Osteoblast (primary cell): ENCODE results near the gene HSD11B2. TPM values are rescaled to one million over a fixed set of nuclear protein-coding genes. Genes with fewer than 3 reads are reported as not detected.
A peak's percentile ranks its signal among the peaks of the same experiment; 100 is the strongest.

ENCODE experiments used
- DNase-seq: peaks from one replicate; pipeline ENCODE4 v3.0.0; 2011; ENCODE audit warnings: low spot score, mixed read lengths; ENCODE audit not compliant: insufficient read length; ENCODE audit errors: missing footprints
- H2AFZ ChIP-seq: 2 replicates; pipeline ENCODE4 v1.6.0; 2011; ENCODE audit warnings: mild to moderate bottlenecking, low read length
- H3K27ac ChIP-seq: 2 replicates; pipeline ENCODE4 v1.5.1; 2011; ENCODE audit warnings: mild to moderate bottlenecking, low read depth, low read length, moderate library complexity
- H3K27me3 ChIP-seq: 2 replicates; pipeline ENCODE4 v1.6.0; 2012; ENCODE audit warnings: mild to moderate bottlenecking, control low read depth, inconsistent platforms, low read length, moderate library complexity; ENCODE audit not compliant: insufficient read depth
- H3K36me3 ChIP-seq: 2 replicates; pipeline ENCODE4 v1.5.1; 2011; ENCODE audit warnings: mild to moderate bottlenecking, low read length, control low read depth, moderate library complexity; ENCODE audit not compliant: insufficient read depth
- H3K4me1 ChIP-seq: 2 replicates; pipeline ENCODE4 v1.5.1; 2011; ENCODE audit warnings: mild to moderate bottlenecking, low read length, control low read depth, moderate library complexity; ENCODE audit not compliant: insufficient read depth
- H3K4me2 ChIP-seq: 2 replicates; pipeline ENCODE4 v1.6.0; 2011; ENCODE audit warnings: mild to moderate bottlenecking, low read length; ENCODE audit not compliant: insufficient read depth
- H3K4me3 ChIP-seq: fragments of 200-600 bp; sonication (generic); 3 replicates; pipeline ENCODE4 v1.5.1; 2012; ENCODE audit warnings: mild to moderate bottlenecking, low read length, inconsistent platforms; ENCODE audit not compliant: insufficient read depth
- H3K79me2 ChIP-seq: 2 replicates; pipeline ENCODE4 v1.6.0; 2012; ENCODE audit warnings: mild to moderate bottlenecking, low read length, control low read depth, inconsistent platforms; ENCODE audit not compliant: insufficient read depth
- H3K9me3 ChIP-seq: 2 replicates; pipeline ENCODE4 v1.5.1; 2011; ENCODE audit warnings: low read depth, low read length, control low read depth
- H4K20me1 ChIP-seq: 2 replicates; pipeline ENCODE4 v1.6.0; 2012; ENCODE audit warnings: mild to moderate bottlenecking, low read length, control low read depth; ENCODE audit not compliant: insufficient read depth
- total RNA-seq: library from RNA; depleted of rRNA; stranded (reverse); fragments of >200 nt; gene quantifications from 2 replicates; pipeline ENCODE4 v1.2.3, GENCODE V29; 2012
- TF ChIP-seq, protein P1 (sequence below): IDR thresholded peaks from 2 replicates; pipeline ENCODE4 v1.5.1; 2011; ENCODE audit warnings: mild to moderate bottlenecking, low read depth, low read length, moderate library complexity; ENCODE audit errors: extremely low read depth

Gene HSD11B2
- total RNA-seq, 1 donor = not detected

DNA sequence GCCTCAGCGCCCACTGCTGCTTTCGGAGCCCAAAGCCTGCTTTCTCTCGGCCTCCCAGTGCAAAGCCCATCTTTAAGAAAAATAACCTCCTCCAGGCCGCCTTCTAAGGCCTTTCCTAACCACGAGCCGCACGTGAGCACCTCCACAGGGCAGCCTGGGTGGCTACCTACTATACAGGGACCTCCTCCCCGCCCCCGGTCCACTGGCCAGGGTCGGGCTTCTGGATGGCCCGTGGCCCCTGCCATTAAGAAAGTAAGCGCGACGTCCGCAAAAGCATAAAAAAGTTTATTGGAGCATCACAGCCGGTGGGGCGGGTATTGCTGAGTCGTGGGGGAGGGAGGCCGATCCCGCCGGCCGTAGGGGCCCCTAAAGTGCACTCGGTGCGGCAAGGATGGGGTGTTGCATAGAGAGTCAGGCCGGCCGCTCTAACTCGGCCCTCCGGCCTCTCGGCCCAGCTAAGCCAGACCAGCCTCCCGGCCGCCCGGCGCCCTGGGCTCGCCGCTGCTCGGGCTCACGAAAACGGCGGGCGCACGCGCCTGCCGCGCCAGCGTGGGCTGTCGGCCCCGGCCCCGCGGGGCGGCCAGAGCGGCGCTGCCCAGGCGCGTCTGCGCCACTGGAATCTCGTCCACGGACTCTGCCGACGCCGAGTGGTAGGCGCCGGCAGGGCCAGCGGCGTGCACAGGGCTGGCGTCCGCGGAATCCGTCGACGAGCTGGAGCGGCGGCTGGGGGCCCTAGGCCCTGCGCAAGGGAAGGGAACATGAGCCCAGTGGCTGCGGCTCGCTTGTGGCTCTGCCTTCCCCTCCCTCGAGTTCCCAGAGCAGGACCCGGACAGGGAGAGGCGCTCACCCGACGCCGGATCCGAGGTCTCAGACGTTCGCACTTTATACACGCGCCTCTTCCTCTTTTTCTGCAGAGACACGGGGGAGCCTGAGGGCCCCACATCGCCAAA is 36.5 kb upstream of the HSD11B2 start:
- peak overlapping the region; percentile 64 for H3K4me2 ChIP-seq
- no peak overlapping the region for H3K27ac ChIP-seq

DNA sequence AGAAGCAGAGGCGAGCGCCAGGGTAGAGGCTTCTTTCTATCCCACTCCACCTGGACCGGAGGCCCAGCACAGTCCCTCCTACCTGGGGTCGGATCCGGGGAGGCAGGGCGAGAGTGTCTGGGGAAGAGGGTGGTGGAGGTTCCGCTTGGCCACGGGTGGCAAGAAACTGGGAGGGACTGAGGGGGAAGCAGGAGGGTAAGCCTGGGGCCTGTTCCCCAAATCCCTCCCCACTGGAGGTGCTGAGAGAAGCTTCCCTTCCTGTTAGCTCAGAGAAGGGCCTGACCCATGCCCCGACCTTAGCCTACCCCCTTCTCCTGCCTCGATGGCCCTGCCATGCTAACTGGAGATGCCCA is 35.8 kb upstream of the HSD11B2 start:
- Histone ChIP-seq H4K20me1 (peaks cover 4% of the 10 kb centered on the region), H3K27me3 (peaks cover 19% of the 10 kb centered on the region), H3K4me3 (no peak overlapping the region), H3K36me3 (no peaks in the 10 kb centered on the region), H3K9me3 (no peaks in the 10 kb centered on the region), H3K4me2 (no peak overlapping the region), H3K4me1 (peaks cover 19% of the 10 kb centered on the region), H3K79me2 (no peaks in the 10 kb centered on the region), H2AFZ (no peak overlapping the region), H3K27ac (no peak overlapping the region)
- DNase-seq = peak; percentile 68
- TF ChIP-seq, protein P1, sequence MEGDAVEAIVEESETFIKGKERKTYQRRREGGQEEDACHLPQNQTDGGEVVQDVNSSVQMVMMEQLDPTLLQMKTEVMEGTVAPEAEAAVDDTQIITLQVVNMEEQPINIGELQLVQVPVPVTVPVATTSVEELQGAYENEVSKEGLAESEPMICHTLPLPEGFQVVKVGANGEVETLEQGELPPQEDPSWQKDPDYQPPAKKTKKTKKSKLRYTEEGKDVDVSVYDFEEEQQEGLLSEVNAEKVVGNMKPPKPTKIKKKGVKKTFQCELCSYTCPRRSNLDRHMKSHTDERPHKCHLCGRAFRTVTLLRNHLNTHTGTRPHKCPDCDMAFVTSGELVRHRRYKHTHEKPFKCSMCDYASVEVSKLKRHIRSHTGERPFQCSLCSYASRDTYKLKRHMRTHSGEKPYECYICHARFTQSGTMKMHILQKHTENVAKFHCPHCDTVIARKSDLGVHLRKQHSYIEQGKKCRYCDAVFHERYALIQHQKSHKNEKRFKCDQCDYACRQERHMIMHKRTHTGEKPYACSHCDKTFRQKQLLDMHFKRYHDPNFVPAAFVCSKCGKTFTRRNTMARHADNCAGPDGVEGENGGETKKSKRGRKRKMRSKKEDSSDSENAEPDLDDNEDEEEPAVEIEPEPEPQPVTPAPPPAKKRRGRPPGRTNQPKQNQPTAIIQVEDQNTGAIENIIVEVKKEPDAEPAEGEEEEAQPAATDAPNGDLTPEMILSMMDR = no peak

More for the DNA sequence above, 36.5 kb upstream of the HSD11B2 start:
- DNase-seq = peak; percentile 72
- Histone ChIP-seq H3K9me3 (no peaks in the 10 kb centered on the region), H3K79me2 (no peaks in the 10 kb centered on the region), H3K27me3 (peaks cover 19% of the 10 kb centered on the region), H3K4me1 (peaks cover 19% of the 10 kb centered on the region), H3K36me3 (no peaks in the 10 kb centered on the region), H3K4me3 (no peak overlapping the region), H4K20me1 (peaks cover 4% of the 10 kb centered on the region), H2AFZ (no peak overlapping the region)
- TF ChIP-seq, protein P1 = no peak

DNA sequence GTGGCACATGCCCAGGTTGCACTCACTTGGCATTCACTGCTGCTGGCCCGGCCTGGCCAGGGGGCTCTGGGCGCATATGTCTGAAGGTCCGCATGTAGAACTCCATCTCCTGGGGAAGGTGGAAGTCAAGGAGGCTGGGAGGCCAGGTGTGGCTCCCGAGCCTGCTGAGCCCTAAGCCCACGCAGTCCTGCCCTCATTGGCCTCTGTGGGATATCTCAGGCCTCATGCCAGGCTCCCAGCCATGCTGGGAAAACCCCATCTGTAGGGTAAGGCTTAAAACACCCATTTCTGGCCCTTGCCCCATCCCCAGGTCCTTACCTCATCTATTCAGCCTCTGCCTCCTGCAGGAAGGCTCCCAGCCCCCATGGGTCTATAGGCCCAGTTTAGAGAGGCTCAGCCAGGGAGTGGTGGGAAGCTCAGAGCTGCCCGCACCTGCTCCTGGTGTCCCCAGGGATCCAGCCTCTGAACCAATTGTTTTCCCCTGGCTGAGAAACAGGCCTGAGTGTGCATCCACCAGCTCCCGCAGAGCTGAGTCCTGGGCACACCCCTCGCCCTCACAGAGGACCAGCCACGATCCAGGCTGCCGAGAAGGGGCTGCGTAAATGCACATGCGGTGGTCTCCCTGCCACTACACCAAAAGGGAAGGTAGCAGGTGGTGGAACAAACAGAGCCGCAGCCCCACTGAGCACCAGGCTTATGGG is 35.3 kb upstream of the HSD11B2 start:
- peak; percentile 94 for DNase-seq

More for the DNA sequence above, 35.3 kb upstream of the HSD11B2 start:
- Histone ChIP-seq H3K4me2 (no peak overlapping the region), H3K9me3 (no peaks in the 10 kb centered on the region), H2AFZ (no peak overlapping the region), H3K79me2 (no peaks in the 10 kb centered on the region), H3K36me3 (no peaks in the 10 kb centered on the region), H4K20me1 (peaks cover 4% of the 10 kb centered on the region), H3K4me3 (no peak overlapping the region), H3K4me1 (peaks cover 19% of the 10 kb centered on the region), H3K27me3 (peaks cover 19% of the 10 kb centered on the region), H3K27ac (no peak overlapping the region)
- TF ChIP-seq, protein P1 = no peak
